Measurements from ENCODE around the gene NGLY1. TPM values are rescaled to one million over a fixed set of nuclear protein-coding genes. Genes with fewer than 3 reads are reported as not detected.

Gene NGLY1
- 27.0 and 28.8 TPM in 2 replicates for total RNA-seq (2021)
- long read RNA-seq, transcript NGLY1-204 (11 exons, 2,024 nt): minor isoform, 13 of 383 reads
- long read RNA-seq, transcript NGLY1-202 (12 exons, 2,473 nt): major isoform, 260 of 383 reads
- long read RNA-seq, transcript NGLY1-207 (12 exons, 2,534 nt): minor isoform, 26 of 383 reads
- long read RNA-seq, partial matches to known transcripts: 16 of 383 reads
- long read RNA-seq, other reads (novel, unspliced or antisense): 68 of 383 reads

DNA sequence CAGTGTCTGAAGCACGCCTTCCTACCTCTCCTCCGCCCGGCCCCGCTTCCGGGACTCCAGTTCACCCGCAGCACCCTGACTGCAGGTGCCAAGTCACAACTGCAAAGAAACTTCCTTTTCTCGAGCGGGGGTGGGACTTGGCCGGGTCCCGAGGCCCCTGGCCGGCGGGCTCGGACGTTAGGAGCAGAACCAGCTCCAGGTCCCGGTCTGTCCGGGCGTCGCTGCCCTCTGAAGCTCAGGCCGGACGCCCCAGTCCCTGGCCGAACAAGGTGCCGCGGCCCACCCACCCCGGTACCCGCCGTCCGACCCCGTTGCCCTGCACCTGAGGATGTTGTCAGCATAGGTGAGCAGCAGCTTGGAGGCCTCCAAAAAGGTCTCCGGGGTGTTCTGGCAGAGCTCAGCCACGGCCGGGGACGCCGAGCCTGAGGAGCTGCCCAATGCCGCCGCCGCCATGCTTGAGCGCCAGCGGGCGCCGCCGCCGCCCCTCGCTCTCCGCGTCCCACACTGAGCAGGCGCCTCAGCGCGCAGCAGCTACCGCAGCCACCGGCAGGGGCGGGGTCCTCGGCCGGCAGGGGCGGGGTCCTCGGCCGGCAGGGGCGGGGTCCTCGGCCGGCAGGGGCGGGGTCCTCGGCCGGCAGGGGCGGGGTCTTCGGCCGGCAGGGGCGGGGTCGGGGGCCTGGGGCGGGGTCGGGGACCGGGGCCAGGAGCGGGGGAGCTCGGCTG lies at the start of gene NGLY1:
TSS of gene NGLY1 (minus strand) at position 506 of the 723 bp plus-strand sequence. CDS start at position 453, 53 bp downstream.
- WGBS (ENCODE audit: extremely low coverage, insufficient read length, low lambda C conversion rate): no CpG with 5 or more reads among the region's 72 CpGs
- H3K27me3 ChIP-seq (ENCODE audit: insufficient read depth, low read length): no peaks in the 10 kb centered on the region
- H3K9ac ChIP-seq (ENCODE audit: extremely low read depth, insufficient read length, low read length): peak within 1 kb of the TSS; percentile 65
- no peak within 1 kb of the TSS for H3K56ac ChIP-seq (ENCODE audit: insufficient read length, low read depth, low read length)
- peak within 1 kb of the TSS in 1 of 3 experiments; percentile 95; a peak in 4 of 7 replicates for H3K27ac Mint-ChIP-seq
- no peak within 1 kb of the TSS for H2BK12ac ChIP-seq (ENCODE audit: insufficient read length, low read depth, low read length)
- peak within 1 kb of the TSS; percentile 82 for H2AFZ ChIP-seq (ENCODE audit: low read length)
- no peak within 1 kb of the TSS for H2BK5ac ChIP-seq (ENCODE audit: insufficient read length, low read length)
- peaks cover 5% of the 10 kb centered on the region for H3K23me2 ChIP-seq (ENCODE audit: insufficient read length, low read depth, low read length, poor library complexity, severe bottlenecking)
- H3K9me3 ChIP-seq (ENCODE audit: control insufficient read depth, low read depth, low read length): no peaks in the 10 kb centered on the region
- DNase-seq: peak; percentile 84
- no peak within 1 kb of the TSS for H3T11ph ChIP-seq (ENCODE audit: low read length)
- no peak within 1 kb of the TSS for H3K4ac ChIP-seq (ENCODE audit: low read depth, low read length)
- H4K20me1 ChIP-seq (ENCODE audit: control insufficient read depth, insufficient read depth, insufficient read length): no peaks in the 10 kb centered on the region
- H3K79me1 ChIP-seq (ENCODE audit: insufficient read depth, low read depth, low read length, poor library complexity, severe bottlenecking): no peaks in the 10 kb centered on the region
- H3K4me1 Mint-ChIP-seq: peaks cover 30% of the 10 kb centered on the region in 2 experiments
- no peaks in the 10 kb centered on the region for H3K4me1 ChIP-seq (ENCODE audit: insufficient read depth, low read length)
- no peak for TF ChIP-seq CTCF (conservative IDR thresholded peaks at IDR 0.05)
- no peak within 1 kb of the TSS for H4K91ac ChIP-seq (ENCODE audit: insufficient read length, low read depth, low read length)
- peaks cover 0 to 4% of the 10 kb centered on the region in 2 experiments; a peak in 1 of 5 replicates for H3K9me3 Mint-ChIP-seq
- peaks cover 0 to 10% (median 4%) of the 10 kb centered on the region in 3 experiments; a peak in 5 of 7 replicates for H3K36me3 Mint-ChIP-seq (ENCODE audit: insufficient read depth in 1 of 3, low read depth in 3 of 3)
- H3K4me3 Mint-ChIP-seq: peak within 1 kb of the TSS; percentile 84 to 91
- no peak within 1 kb of the TSS; the same call in 1 of the 2 replicates for H2BK15ac ChIP-seq (ENCODE audit: low read depth, low read length)
- no peak within 1 kb of the TSS for H2AK5ac ChIP-seq (ENCODE audit: insufficient read length, low read length)
- H4K8ac ChIP-seq (replicated peaks; ENCODE audit: insufficient read length, low read depth, low read length): no peak within 1 kb of the TSS
- no peak within 1 kb of the TSS for H3K23ac ChIP-seq (ENCODE audit: insufficient read length, low read depth, low read length)
- H2BK120ac ChIP-seq (ENCODE audit: low read depth, low read length, poor library complexity, severe bottlenecking): no peak within 1 kb of the TSS
- peak within 1 kb of the TSS; percentile 71 for H3K4me2 ChIP-seq (ENCODE audit: insufficient read depth, insufficient read length, low read length)
- peaks cover 7% of the 10 kb centered on the region for H3K27me3 Mint-ChIP-seq (ENCODE audit: low read depth)
- no peak within 1 kb of the TSS for H3K27ac ChIP-seq (ENCODE audit: insufficient read length, low read depth, low read length)
- H3K79me2 ChIP-seq (ENCODE audit: insufficient read depth, low read length): no peaks in the 10 kb centered on the region; the same call in 1 of the 2 replicates
- no peak within 1 kb of the TSS for H2BK20ac ChIP-seq (ENCODE audit: low read depth, low read length, poor library complexity, severe bottlenecking)
- peak within 1 kb of the TSS; percentile 83 for H3K18ac ChIP-seq (ENCODE audit: insufficient read length, low read depth, low read length)
- peak within 1 kb of the TSS; percentile 91 for H3K14ac ChIP-seq (ENCODE audit: insufficient read depth, low read length)
- H4K5ac ChIP-seq (ENCODE audit: insufficient read length, low read depth, low read length): no peak within 1 kb of the TSS
